ENCODE measurements around the gene NEU3.

DNA sequence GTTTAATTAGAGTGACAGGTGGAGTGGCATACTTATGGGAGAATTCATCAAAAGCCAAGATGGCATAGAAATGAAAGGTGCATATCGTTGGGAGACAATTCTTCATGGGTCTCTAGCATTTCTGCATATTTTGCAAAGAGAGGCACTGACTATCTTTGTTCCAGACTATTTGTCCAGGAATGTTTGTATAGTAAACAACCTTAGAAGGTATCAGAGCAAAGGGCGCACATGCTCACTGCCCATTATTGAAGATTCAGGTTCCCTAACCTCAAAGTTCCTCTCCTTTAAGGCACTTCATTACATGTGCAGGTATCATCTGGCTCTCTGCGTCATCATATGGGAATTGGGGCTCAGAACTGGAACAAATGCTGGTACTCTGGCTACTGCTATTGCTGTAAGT is 4.7 kb upstream of the NEU3 start:
- TF ChIP-seq, protein P1, sequence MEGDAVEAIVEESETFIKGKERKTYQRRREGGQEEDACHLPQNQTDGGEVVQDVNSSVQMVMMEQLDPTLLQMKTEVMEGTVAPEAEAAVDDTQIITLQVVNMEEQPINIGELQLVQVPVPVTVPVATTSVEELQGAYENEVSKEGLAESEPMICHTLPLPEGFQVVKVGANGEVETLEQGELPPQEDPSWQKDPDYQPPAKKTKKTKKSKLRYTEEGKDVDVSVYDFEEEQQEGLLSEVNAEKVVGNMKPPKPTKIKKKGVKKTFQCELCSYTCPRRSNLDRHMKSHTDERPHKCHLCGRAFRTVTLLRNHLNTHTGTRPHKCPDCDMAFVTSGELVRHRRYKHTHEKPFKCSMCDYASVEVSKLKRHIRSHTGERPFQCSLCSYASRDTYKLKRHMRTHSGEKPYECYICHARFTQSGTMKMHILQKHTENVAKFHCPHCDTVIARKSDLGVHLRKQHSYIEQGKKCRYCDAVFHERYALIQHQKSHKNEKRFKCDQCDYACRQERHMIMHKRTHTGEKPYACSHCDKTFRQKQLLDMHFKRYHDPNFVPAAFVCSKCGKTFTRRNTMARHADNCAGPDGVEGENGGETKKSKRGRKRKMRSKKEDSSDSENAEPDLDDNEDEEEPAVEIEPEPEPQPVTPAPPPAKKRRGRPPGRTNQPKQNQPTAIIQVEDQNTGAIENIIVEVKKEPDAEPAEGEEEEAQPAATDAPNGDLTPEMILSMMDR (conservative IDR thresholded peaks at IDR 0.05), result no peak
- no peak for TF ChIP-seq EZH2 (IDR thresholded peaks at IDR 0.05; ENCODE audit: low read depth)

Measured in PC-9 (cell line).